ENCODE data around the gene EPHA3.

The EPHA3 gene

GRCh38 chr3:89368846-89369245 lies 261.4 kb downstream of the EPHA3 start:
- DNase-seq, result no peak

- no peak for DNase-seq
Measured at GRCh38 chr3:89372456-89372855, 265.0 kb downstream of the EPHA3 start.

- DNase-seq, result no peak
Measured at GRCh38 chr3:89373434-89373833, 266.0 kb downstream of the EPHA3 start.

- no peak for DNase-seq
Measured at GRCh38 chr3:89375451-89375850, 268.0 kb downstream of the EPHA3 start.

- DNase-seq, result no peak
Measured at GRCh38 chr3:89380016-89380415, 272.6 kb downstream of the EPHA3 start.

GRCh38 chr3:89392991-89393390 lies 285.6 kb downstream of the EPHA3 start:
- DNase-seq, result no peak

GRCh38 chr3:89395456-89395855 lies 288.0 kb downstream of the EPHA3 start:
- no peak for DNase-seq

GRCh38 chr3:89395996-89396395 lies 288.6 kb downstream of the EPHA3 start:
- DNase-seq, result no peak

GRCh38 chr3:89402051-89402450 lies 294.6 kb downstream of the EPHA3 start:
- no peak for DNase-seq

GRCh38 chr3:89405176-89405575 lies 297.8 kb downstream of the EPHA3 start:
- DNase-seq, result no peak

GRCh38 chr3:89405593-89405992 lies 298.2 kb downstream of the EPHA3 start:
- no peak for DNase-seq

- DNase-seq, result no peak
Measured at GRCh38 chr3:89411201-89411600, 303.8 kb downstream of the EPHA3 start.

GRCh38 chr3:89414270-89414669 lies 306.8 kb downstream of the EPHA3 start:
- no peak for DNase-seq

GRCh38 chr3:89419647-89420241 lies 312.3 kb downstream of the EPHA3 start:
- no peak for DNase-seq

- DNase-seq, result no peak
Measured at GRCh38 chr3:89426060-89426459, 318.6 kb downstream of the EPHA3 start.

GRCh38 chr3:89434621-89435380 lies 327.4 kb downstream of the EPHA3 start:
- DNase-seq, result no peak

GRCh38 chr3:89436846-89437245 lies 329.4 kb downstream of the EPHA3 start:
- no peak for DNase-seq

GRCh38 chr3:89440386-89440785 lies 333.0 kb downstream of the EPHA3 start:
- no peak for DNase-seq

GRCh38 chr3:89441141-89441540 lies 333.7 kb downstream of the EPHA3 start:
- DNase-seq, result no peak

GRCh38 chr3:89446593-89446992 lies 339.2 kb downstream of the EPHA3 start:
- DNase-seq, result no peak

GRCh38 chr3:89447243-89447642 lies 339.8 kb downstream of the EPHA3 start:
- DNase-seq, result no peak

- DNase-seq, result no peak
Measured at GRCh38 chr3:89449086-89449485, 341.7 kb downstream of the EPHA3 start.

- DNase-seq, result no peak
Measured at GRCh38 chr3:89452066-89452465, 344.6 kb downstream of the EPHA3 start.

- no peak for DNase-seq
Measured at GRCh38 chr3:89455240-89455639, 347.8 kb downstream of the EPHA3 start.

GRCh38 chr3:89467898-89468363 lies 360.5 kb downstream of the EPHA3 start:
- no peak for DNase-seq
